ENCODE results near the gene PRRX2. TPM values are rescaled to one million over a fixed set of nuclear protein-coding genes. Genes with fewer than 3 reads are reported as not detected.
A peak's percentile ranks its signal among the peaks of the same experiment; 100 is the strongest.

The PRRX2 gene
- total RNA-seq, 1 experiment from 2014 or later: 10.7 TPM

- Mint-ChIP-seq H3K4me1 (peaks cover 9% of the 10 kb centered on the region; the same call in 1 of the 2 replicates), H3K27me3 (ENCODE audit: low read depth) (no peaks in the 10 kb centered on the region; the same call in 1 of the 2 replicates), H3K4me3 (no peak overlapping the region), H3K27ac (no peak overlapping the region), H3K36me3 (no peaks in the 10 kb centered on the region), H3K9me3 (no peaks in the 10 kb centered on the region)
- peak; percentile 55 for ATAC-seq
- ChIA-PET POLR2A (no interaction called here), CTCF (interaction anchor here (1.1 to 2.4 kb wide), 7 partner anchors 11 to 61 kb away, joined by 4 to 10 read pairs (median 6); partner anchors contain the start of genes ASB6, NTMT1 and PRRX2)
- no peak for TF ChIP-seq GABPB1 (CRISPR knock-in tag; IDR thresholded peaks at IDR 0.05)
- no peak for TF ChIP-seq ZBTB21 (CRISPR knock-in tag; IDR thresholded peaks at IDR 0.05; ENCODE audit: borderline replicate concordance)
- TF ChIP-seq TEAD4 (CRISPR knock-in tag; IDR thresholded peaks at IDR 0.05): no peak
- no peak for TF ChIP-seq ZNF232 (CRISPR knock-in tag; IDR thresholded peaks at IDR 0.05)
- TF ChIP-seq ATF3 (CRISPR knock-in tag; conservative IDR thresholded peaks at IDR 0.05): no peak
- TF ChIP-seq ATF6 (CRISPR knock-in tag; IDR thresholded peaks at IDR 0.05): no peak
- no peak for TF ChIP-seq SMAD3 (CRISPR knock-in tag; IDR thresholded peaks at IDR 0.05; ENCODE audit: borderline replicate concordance)
- no peak for DNase-seq (ENCODE audit: low spot score)
Observed at GRCh38 chr9:129676975-129677374, 11.5 kb downstream of the PRRX2 start.

- no peaks in the 10 kb centered on the region for H3K36me3 Mint-ChIP-seq
- ChIA-PET CTCF (interaction anchor here (1.1 to 2.4 kb wide), 7 partner anchors 12 to 60 kb away, joined by 4 to 10 read pairs (median 6); partner anchors contain the start of genes ASB6, NTMT1 and PRRX2), POLR2A (no interaction called here)
- no peaks in the 10 kb centered on the region; the same call in 1 of the 2 replicates for H3K27me3 Mint-ChIP-seq (ENCODE audit: low read depth)
- no peak overlapping the region for H3K27ac Mint-ChIP-seq
- no peak overlapping the region for H3K4me3 Mint-ChIP-seq
- DNase-seq (ENCODE audit: low spot score) (no peak), ATAC-seq (peak; percentile 49)
- TF ChIP-seq NR3C1 (CRISPR knock-in tag; conservative IDR thresholded peaks at IDR 0.05; ENCODE audit: low read depth) (no peak), ZBTB21 (CRISPR knock-in tag; IDR thresholded peaks at IDR 0.05; ENCODE audit: borderline replicate concordance) (no peak), NR2C2 (CRISPR knock-in tag; IDR thresholded peaks at IDR 0.05) (no peak), ZNF232 (CRISPR knock-in tag; IDR thresholded peaks at IDR 0.05) (no peak), CBFB (CRISPR knock-in tag; IDR thresholded peaks at IDR 0.05; ENCODE audit: low read depth) (no peak)
- no peaks in the 10 kb centered on the region for H3K9me3 Mint-ChIP-seq
- peaks cover 9% of the 10 kb centered on the region; the same call in 1 of the 2 replicates for H3K4me1 Mint-ChIP-seq
Observed at GRCh38 chr9:129677456-129677855, 12.0 kb downstream of the PRRX2 start.

GRCh38 chr9:129678844-129679243 lies 13.4 kb downstream of the PRRX2 start:
- no peak for DNase-seq (ENCODE audit: low spot score)
- Mint-ChIP-seq H3K27ac (no peak overlapping the region), H3K4me1 (peaks cover 9% of the 10 kb centered on the region; the same call in 1 of the 2 replicates), H3K27me3 (ENCODE audit: low read depth) (no peaks in the 10 kb centered on the region; the same call in 1 of the 2 replicates), H3K4me3 (no peak overlapping the region), H3K36me3 (no peaks in the 10 kb centered on the region), H3K9me3 (no peaks in the 10 kb centered on the region)
- no peak for ATAC-seq
- ChIA-PET CTCF (interaction anchor here (0.6 to 1.6 kb wide), 2 partner anchors 12 to 42 kb away, joined by 3 read pairs; no protein-coding TSS in a partner anchor), POLR2A (interaction anchor here (0.5 to 0.6 kb wide), 2 partner anchors 10 to 59 kb away, joined by 3 read pairs; no protein-coding TSS in a partner anchor)
- TF ChIP-seq HMGA2 (CRISPR knock-in tag; IDR thresholded peaks at IDR 0.05) (no peak), E2F4 (CRISPR knock-in tag; IDR thresholded peaks at IDR 0.05; ENCODE audit: borderline replicate concordance, low read depth) (no peak), ZNF671 (CRISPR knock-in tag; IDR thresholded peaks at IDR 0.05) (no peak), RELA (CRISPR knock-in tag; IDR thresholded peaks at IDR 0.05; ENCODE audit: borderline replicate concordance) (no peak), TEAD1 (CRISPR knock-in tag; IDR thresholded peaks at IDR 0.05) (no peak), STAT6 (CRISPR knock-in tag; conservative IDR thresholded peaks at IDR 0.05; ENCODE audit: low read depth) (no peak), ATF6 (CRISPR knock-in tag; IDR thresholded peaks at IDR 0.05) (no peak), E2F1 (CRISPR knock-in tag; IDR thresholded peaks at IDR 0.05) (no peak), ZNF219 (CRISPR knock-in tag; IDR thresholded peaks at IDR 0.05; ENCODE audit: borderline replicate concordance) (no peak), ZNF121 (CRISPR knock-in tag; IDR thresholded peaks at IDR 0.05) (no peak), ZBTB21 (CRISPR knock-in tag; IDR thresholded peaks at IDR 0.05; ENCODE audit: borderline replicate concordance) (no peak), RORB (CRISPR knock-in tag; IDR thresholded peaks at IDR 0.05) (no peak)

Data from WTC11 (cell line).